SK-N-SH treated with all-trans-retinoic acid at 6 μM for 48 hours (cell line): ENCODE results near the gene SUSD5.

Experiments
- ATAC-seq: fragments of 200-7000 bp; cut with Tn5 transposase; 3 replicates; pipeline ENCODE4 v1.9.1; 2020; ENCODE audit warnings: mild to moderate bottlenecking, moderate library complexity
- ARNTL ChIP-seq: fragments of 450-650 bp; formaldehyde crosslinking; IDR thresholded peaks from 2 replicates; pipeline ENCODE4 v1.5.0; 2020; ENCODE audit warnings: low read depth, mild to moderate bottlenecking, moderate library complexity, borderline replicate concordance
- BACH2 ChIP-seq: fragments of 250-450 bp; sonication (Bioruptor Pico); IDR thresholded peaks from 2 replicates; pipeline ENCODE4 v1.9.0; 2021; ENCODE audit warnings: mild to moderate bottlenecking, borderline replicate concordance
- CSDC2 ChIP-seq: fragments of 250-450 bp; sonication (Bioruptor Pico); IDR thresholded peaks from 2 replicates; pipeline ENCODE4 v1.5.0; 2020; ENCODE audit warnings: mild to moderate bottlenecking, moderate library complexity
- ESRRG ChIP-seq: fragments of 250-450 bp; sonication (Bioruptor Pico); IDR thresholded peaks from 2 replicates; pipeline ENCODE4 v1.6.1; 2021; ENCODE audit warnings: mild to moderate bottlenecking
- GLIS3 ChIP-seq: fragments of 250-450 bp; sonication (Bioruptor Pico); IDR thresholded peaks from 2 replicates; pipeline ENCODE4 v1.5.0; 2020; ENCODE audit warnings: mild to moderate bottlenecking, moderate library complexity
- ISL1 ChIP-seq: fragments of 250-450 bp; sonication (Bioruptor Pico); IDR thresholded peaks from 2 replicates; pipeline ENCODE4 v2.1.2; 2022; ENCODE audit warnings: mild to moderate bottlenecking, moderate library complexity
- OSR1 ChIP-seq: fragments of 250-450 bp; sonication (Bioruptor Pico); IDR thresholded peaks from 2 replicates; pipeline ENCODE4 v1.8.0; 2022; ENCODE audit warnings: moderate library complexity, mild to moderate bottlenecking, inconsistent platforms
- PPARA ChIP-seq: fragments of 250-450 bp; sonication (Bioruptor Pico); IDR thresholded peaks from 2 replicates; pipeline ENCODE4 v1.5.0; 2020; ENCODE audit warnings: mild to moderate bottlenecking, borderline replicate concordance
- RARB ChIP-seq: fragments of 250-450 bp; sonication (Bioruptor Pico); IDR thresholded peaks from 2 replicates; pipeline ENCODE4 v1.8.0; 2021; ENCODE audit warnings: mild to moderate bottlenecking, moderate library complexity
- TCF4 ChIP-seq: fragments of 250-450 bp; sonication (Bioruptor Pico); IDR thresholded peaks from 2 replicates; pipeline ENCODE4 v1.8.0; 2021; ENCODE audit warnings: mild to moderate bottlenecking, moderate library complexity, borderline replicate concordance
- ZFP3 ChIP-seq: fragments of 250-450 bp; sonication (Bioruptor Pico); IDR thresholded peaks from 2 replicates; pipeline ENCODE4 v1.5.0; 2020; ENCODE audit warnings: mild to moderate bottlenecking, moderate library complexity
- ZFP30 ChIP-seq: fragments of 450-650 bp; formaldehyde crosslinking; IDR thresholded peaks from 2 replicates; pipeline ENCODE4 v1.5.0; 2022; ENCODE audit warnings: mild to moderate bottlenecking, moderate library complexity
- ZNF565 ChIP-seq: fragments of 450-650 bp; formaldehyde crosslinking; conservative IDR thresholded peaks from 2 replicates; pipeline ENCODE4 v1.5.0; 2020; ENCODE audit warnings: low read depth, mild to moderate bottlenecking, moderate library complexity
- ZNF70 ChIP-seq: fragments of 450-650 bp; formaldehyde crosslinking; IDR thresholded peaks from 2 replicates; pipeline ENCODE4 v1.5.0; 2020; ENCODE audit warnings: mild to moderate bottlenecking, moderate library complexity
- ZNF8 ChIP-seq: fragments of 450-650 bp; formaldehyde crosslinking; IDR thresholded peaks from 2 replicates; pipeline ENCODE4 v1.5.0; 2020; ENCODE audit warnings: mild to moderate bottlenecking, moderate library complexity
- TF ChIP-seq, protein P1 (sequence below): fragments of 250-450 bp; sonication (Bioruptor Pico); IDR thresholded peaks from 2 replicates; pipeline ENCODE4 v1.8.0; 2020; ENCODE audit warnings: mild to moderate bottlenecking, moderate library complexity, borderline replicate concordance
- TF ChIP-seq, protein P2 (sequence below): fragments of 250-450 bp; sonication (Bioruptor Pico); IDR thresholded peaks from 2 replicates; pipeline ENCODE4 v1.8.0; 2021; ENCODE audit warnings: low read depth, mild to moderate bottlenecking, moderate library complexity, borderline replicate concordance
- TF ChIP-seq, protein P3 (sequence below): fragments of 250-450 bp; sonication (Bioruptor Pico); IDR thresholded peaks from 2 replicates; pipeline ENCODE4 v1.5.0; 2020; ENCODE audit warnings: mild to moderate bottlenecking, moderate library complexity
- TF ChIP-seq, protein P4 (sequence below): fragments of 250-450 bp; sonication (Bioruptor Pico); IDR thresholded peaks from 2 replicates; pipeline ENCODE4 v1.5.1; 2020; ENCODE audit warnings: low read depth, mild to moderate bottlenecking, moderate library complexity
- TF ChIP-seq, protein P5 (sequence below): fragments of 250-450 bp; sonication (Bioruptor Pico); IDR thresholded peaks from 2 replicates; pipeline ENCODE4 v1.5.1; 2021; ENCODE audit warnings: mild to moderate bottlenecking, moderate library complexity

Gene SUSD5

DNA sequence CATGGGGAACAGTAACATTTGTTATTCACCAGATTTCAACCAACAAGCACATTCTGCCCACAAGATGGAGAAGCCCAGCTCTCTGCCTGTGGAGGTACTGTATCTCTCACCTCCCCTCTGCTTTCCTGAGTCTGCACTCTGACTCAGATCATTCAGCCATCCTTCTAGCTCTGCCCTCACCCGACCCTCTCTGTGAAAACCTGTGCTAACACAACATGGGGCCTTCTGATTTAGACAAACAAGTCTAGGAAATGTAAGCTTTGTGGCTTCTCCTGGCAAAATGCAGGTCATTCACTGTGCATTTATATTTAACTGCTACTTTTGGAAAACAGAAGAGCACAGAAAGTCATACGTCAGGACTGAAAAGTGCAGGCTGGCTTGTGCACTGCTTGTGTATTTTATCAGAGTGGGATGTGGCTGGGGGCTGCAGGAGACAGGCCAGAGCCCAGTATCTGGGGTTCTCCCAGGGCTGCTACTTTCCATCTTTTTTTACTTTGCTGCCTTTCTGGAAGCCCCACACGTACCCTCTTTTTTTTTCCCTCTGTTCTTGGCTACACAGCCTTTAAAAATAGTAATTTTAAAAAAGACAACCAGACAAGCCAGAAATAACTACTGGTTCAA lies 50.8 kb downstream of the SUSD5 start:
- TF ChIP-seq ZFP30 = no peak
- TF ChIP-seq ZFP3 = no peak
- TF ChIP-seq, protein P1, sequence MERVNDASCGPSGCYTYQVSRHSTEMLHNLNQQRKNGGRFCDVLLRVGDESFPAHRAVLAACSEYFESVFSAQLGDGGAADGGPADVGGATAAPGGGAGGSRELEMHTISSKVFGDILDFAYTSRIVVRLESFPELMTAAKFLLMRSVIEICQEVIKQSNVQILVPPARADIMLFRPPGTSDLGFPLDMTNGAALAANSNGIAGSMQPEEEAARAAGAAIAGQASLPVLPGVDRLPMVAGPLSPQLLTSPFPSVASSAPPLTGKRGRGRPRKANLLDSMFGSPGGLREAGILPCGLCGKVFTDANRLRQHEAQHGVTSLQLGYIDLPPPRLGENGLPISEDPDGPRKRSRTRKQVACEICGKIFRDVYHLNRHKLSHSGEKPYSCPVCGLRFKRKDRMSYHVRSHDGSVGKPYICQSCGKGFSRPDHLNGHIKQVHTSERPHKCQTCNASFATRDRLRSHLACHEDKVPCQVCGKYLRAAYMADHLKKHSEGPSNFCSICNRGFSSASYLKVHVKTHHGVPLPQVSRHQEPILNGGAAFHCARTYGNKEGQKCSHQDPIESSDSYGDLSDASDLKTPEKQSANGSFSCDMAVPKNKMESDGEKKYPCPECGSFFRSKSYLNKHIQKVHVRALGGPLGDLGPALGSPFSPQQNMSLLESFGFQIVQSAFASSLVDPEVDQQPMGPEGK (CRISPR knock-in tag) = no peak
- TF ChIP-seq OSR1 (CRISPR knock-in tag) = no peak
- no peak for TF ChIP-seq RARB (CRISPR knock-in tag)
- TF ChIP-seq, protein P2, sequence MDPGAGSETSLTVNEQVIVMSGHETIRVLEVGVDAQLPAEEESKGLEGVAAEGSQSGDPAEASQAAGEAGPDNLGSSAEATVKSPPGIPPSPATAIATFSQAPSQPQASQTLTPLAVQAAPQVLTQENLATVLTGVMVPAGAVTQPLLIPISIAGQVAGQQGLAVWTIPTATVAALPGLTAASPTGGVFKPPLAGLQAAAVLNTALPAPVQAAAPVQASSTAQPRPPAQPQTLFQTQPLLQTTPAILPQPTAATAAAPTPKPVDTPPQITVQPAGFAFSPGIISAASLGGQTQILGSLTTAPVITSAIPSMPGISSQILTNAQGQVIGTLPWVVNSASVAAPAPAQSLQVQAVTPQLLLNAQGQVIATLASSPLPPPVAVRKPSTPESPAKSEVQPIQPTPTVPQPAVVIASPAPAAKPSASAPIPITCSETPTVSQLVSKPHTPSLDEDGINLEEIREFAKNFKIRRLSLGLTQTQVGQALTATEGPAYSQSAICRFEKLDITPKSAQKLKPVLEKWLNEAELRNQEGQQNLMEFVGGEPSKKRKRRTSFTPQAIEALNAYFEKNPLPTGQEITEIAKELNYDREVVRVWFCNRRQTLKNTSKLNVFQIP (CRISPR knock-in tag) = no peak
- TF ChIP-seq BACH2 = no peak
- no peak for TF ChIP-seq ZNF8
- no peak for TF ChIP-seq ZNF565 (CRISPR knock-in tag)
- no peak for TF ChIP-seq ISL1
- TF ChIP-seq CSDC2 (CRISPR knock-in tag) = no peak
- ATAC-seq = peak; percentile 74

DNA sequence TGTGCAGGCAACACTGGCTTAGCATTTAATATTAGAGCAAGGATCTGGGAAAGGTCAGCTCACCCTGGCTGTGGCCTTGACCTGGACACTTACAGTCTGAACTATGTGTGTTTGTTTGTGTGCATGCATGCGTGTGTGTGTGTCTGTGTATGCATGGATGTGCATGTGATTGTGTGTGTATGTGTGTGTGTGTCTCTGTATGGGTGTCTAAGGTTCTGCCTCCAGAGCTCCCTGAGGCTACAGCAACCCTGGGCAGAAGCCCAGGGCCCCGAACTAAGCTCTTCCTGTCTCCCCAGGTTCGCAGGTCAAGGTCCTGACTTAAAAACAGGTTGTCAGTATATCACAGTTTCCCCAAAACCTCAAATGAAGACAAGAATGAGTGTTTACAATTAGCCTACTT lies 51.3 kb downstream of the SUSD5 start:
- no peak for TF ChIP-seq ZFP3
- TF ChIP-seq, protein P3, sequence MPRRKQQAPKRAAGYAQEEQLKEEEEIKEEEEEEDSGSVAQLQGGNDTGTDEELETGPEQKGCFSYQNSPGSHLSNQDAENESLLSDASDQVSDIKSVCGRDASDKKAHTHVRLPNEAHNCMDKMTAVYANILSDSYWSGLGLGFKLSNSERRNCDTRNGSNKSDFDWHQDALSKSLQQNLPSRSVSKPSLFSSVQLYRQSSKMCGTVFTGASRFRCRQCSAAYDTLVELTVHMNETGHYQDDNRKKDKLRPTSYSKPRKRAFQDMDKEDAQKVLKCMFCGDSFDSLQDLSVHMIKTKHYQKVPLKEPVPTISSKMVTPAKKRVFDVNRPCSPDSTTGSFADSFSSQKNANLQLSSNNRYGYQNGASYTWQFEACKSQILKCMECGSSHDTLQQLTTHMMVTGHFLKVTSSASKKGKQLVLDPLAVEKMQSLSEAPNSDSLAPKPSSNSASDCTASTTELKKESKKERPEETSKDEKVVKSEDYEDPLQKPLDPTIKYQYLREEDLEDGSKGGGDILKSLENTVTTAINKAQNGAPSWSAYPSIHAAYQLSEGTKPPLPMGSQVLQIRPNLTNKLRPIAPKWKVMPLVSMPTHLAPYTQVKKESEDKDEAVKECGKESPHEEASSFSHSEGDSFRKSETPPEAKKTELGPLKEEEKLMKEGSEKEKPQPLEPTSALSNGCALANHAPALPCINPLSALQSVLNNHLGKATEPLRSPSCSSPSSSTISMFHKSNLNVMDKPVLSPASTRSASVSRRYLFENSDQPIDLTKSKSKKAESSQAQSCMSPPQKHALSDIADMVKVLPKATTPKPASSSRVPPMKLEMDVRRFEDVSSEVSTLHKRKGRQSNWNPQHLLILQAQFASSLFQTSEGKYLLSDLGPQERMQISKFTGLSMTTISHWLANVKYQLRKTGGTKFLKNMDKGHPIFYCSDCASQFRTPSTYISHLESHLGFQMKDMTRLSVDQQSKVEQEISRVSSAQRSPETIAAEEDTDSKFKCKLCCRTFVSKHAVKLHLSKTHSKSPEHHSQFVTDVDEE (CRISPR knock-in tag) = no peak
- TF ChIP-seq ARNTL (CRISPR knock-in tag) = no peak
- TF ChIP-seq, protein P4, sequence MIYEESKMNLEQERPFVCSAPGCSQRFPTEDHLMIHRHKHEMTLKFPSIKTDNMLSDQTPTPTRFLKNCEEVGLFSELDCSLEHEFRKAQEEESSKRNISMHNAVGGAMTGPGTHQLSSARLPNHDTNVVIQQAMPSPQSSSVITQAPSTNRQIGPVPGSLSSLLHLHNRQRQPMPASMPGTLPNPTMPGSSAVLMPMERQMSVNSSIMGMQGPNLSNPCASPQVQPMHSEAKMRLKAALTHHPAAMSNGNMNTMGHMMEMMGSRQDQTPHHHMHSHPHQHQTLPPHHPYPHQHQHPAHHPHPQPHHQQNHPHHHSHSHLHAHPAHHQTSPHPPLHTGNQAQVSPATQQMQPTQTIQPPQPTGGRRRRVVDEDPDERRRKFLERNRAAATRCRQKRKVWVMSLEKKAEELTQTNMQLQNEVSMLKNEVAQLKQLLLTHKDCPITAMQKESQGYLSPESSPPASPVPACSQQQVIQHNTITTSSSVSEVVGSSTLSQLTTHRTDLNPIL = no peak
- TF ChIP-seq ESRRG (CRISPR knock-in tag) = no peak
- no peak for TF ChIP-seq TCF4 (CRISPR knock-in tag)
- TF ChIP-seq ZNF70 (CRISPR knock-in tag) = no peak
- TF ChIP-seq, protein P5, sequence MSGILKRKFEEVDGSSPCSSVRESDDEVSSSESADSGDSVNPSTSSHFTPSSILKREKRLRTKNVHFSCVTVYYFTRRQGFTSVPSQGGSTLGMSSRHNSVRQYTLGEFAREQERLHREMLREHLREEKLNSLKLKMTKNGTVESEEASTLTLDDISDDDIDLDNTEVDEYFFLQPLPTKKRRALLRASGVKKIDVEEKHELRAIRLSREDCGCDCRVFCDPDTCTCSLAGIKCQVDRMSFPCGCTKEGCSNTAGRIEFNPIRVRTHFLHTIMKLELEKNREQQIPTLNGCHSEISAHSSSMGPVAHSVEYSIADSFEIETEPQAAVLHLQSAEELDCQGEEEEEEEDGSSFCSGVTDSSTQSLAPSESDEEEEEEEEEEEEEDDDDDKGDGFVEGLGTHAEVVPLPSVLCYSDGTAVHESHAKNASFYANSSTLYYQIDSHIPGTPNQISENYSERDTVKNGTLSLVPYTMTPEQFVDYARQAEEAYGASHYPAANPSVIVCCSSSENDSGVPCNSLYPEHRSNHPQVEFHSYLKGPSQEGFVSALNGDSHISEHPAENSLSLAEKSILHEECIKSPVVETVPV = no peak
- no peak for TF ChIP-seq PPARA (CRISPR knock-in tag)
- no peak for TF ChIP-seq ZNF565 (CRISPR knock-in tag)
- no peak for ATAC-seq

DNA sequence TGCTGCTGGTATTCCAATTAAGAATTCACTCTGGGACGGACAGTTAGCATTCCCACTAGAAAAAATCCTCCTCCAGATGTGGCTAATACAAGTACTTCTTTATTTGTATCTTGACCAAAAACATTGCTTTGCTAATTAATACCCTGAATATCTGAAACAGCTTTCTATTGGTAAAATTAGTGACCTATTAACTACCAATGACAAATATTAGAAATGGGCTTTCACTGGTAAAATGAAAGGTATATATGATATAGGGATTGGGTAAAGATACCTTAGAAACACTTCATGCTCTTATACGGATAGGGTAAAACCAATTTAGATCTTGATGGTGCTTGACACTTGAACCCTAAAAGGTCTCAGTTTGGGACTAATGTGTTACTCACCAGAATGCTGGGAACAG lies 52.5 kb downstream of the SUSD5 start:
- ATAC-seq = no peak
- no peak for TF ChIP-seq ZFP30
- TF ChIP-seq OSR1 (CRISPR knock-in tag) = no peak
- TF ChIP-seq ZNF70 (CRISPR knock-in tag) = no peak
- no peak for TF ChIP-seq ZNF565 (CRISPR knock-in tag)
- TF ChIP-seq, protein P4 = no peak
- TF ChIP-seq, protein P5 = no peak
- TF ChIP-seq GLIS3 (CRISPR knock-in tag) = no peak
- TF ChIP-seq, all 23 proteins: peak for 0
